Activated CD8-positive, alpha-beta memory T cell treated with anti-CD3 and anti-CD28 coated beads for 4 hours (primary cell): ENCODE data around the gene KCNJ10.
A peak's percentile ranks its signal among the peaks of the same experiment; 100 is the strongest.
"Not testable (repeated sequence)": the region's sequence is repeated elsewhere in the genome, so short reads cannot be mapped to it uniquely, and the experiment has no call there.

ENCODE experiments used
- DNase-seq, 2 donors: peaks; one replicate each; pipeline ENCODE4 v3.0.0-alpha.2; 2020; ENCODE audit warnings: low read depth in 2 of 2

Gene KCNJ10

GRCh38 chr1:160069460-160070231 is at the start of gene KCNJ10:
Gene KCNJ10 (minus strand): TSS chr1:160070160. CDS start chr1:160042532, 27,628 bp downstream.
- no peak for DNase-seq

- DNase-seq, result no peak
Measured at GRCh38 chr1:160118928-160119327, 49.0 kb upstream of the KCNJ10 start.

- DNase-seq, result no peak
Measured at GRCh38 chr1:160117709-160118183, 47.8 kb upstream of the KCNJ10 start.

GRCh38 chr1:160117300-160117699 is 47.3 kb upstream of the KCNJ10 start:
- DNase-seq, result no peak

GRCh38 chr1:160116283-160117147 is 46.6 kb upstream of the KCNJ10 start:
- DNase-seq, result no peak

- DNase-seq, result no peak
Measured at GRCh38 chr1:160115545-160116282, 45.8 kb upstream of the KCNJ10 start, which contains the start of gene ATP1A2. Gene ATP1A2 (plus strand): TSS chr1:160115759. CDS start chr1:160115862, 103 bp downstream.

GRCh38 chr1:160114085-160114484 is 44.1 kb upstream of the KCNJ10 start:
- no peak for DNase-seq

GRCh38 chr1:160113407-160113806 is 43.4 kb upstream of the KCNJ10 start:
- no peak for DNase-seq

GRCh38 chr1:160112357-160112756 is 42.4 kb upstream of the KCNJ10 start:
- DNase-seq, result no peak

GRCh38 chr1:160111462-160111861 is 41.5 kb upstream of the KCNJ10 start:
- DNase-seq, result not testable (repeated sequence)

- no peak for DNase-seq
Measured at GRCh38 chr1:160109686-160110085, 39.7 kb upstream of the KCNJ10 start.

- no peak for DNase-seq
Measured at GRCh38 chr1:160108888-160109662, 39.1 kb upstream of the KCNJ10 start.

GRCh38 chr1:160107512-160107911 is 37.6 kb upstream of the KCNJ10 start:
- DNase-seq, result no peak

GRCh38 chr1:160105155-160105554 is 35.2 kb upstream of the KCNJ10 start:
- DNase-seq, result no peak

- DNase-seq, result no peak
Measured at GRCh38 chr1:160104486-160104885, 34.5 kb upstream of the KCNJ10 start.

GRCh38 chr1:160103658-160104408 is 33.9 kb upstream of the KCNJ10 start:
- no peak for DNase-seq

GRCh38 chr1:160101717-160102522 is 32.0 kb upstream of the KCNJ10 start:
- no peak for DNase-seq

- DNase-seq, result peak; percentile 56 to 61
Measured at GRCh38 chr1:160101037-160101716, 31.2 kb upstream of the KCNJ10 start.
